Calu3 (cell line): Measurements from ENCODE around the gene CAMK1. TPM values are rescaled to one million over a fixed set of nuclear protein-coding genes. Genes with fewer than 3 reads are reported as not detected.
A peak's percentile ranks its signal among the peaks of the same experiment; 100 is the strongest.

Experiments used
- BruUV-seq: library from RNA; stranded (reverse); fragments of 400-500 nt; replicated peaks from 2 replicates; lab custom pipeline; 2021; lab: Mats Ljungman, UMichigan
- CTCF ChIA-PET: fragments of 300-600 bp; sonication (Branson Sonifier 250); formaldehyde crosslinking; loops from one replicate; lab custom pipeline; 2022; ENCODE audit warnings: antibody characterized with exemption; lab: Charles Lee
- DNase-seq: peaks from one replicate; pipeline ENCODE4 v3.0.0; 2022
- H3K27ac Mint-ChIP-seq: one replicate; pipeline ENCODE4 v1.8.0; 2022; ENCODE audit warnings: mixed read lengths; ENCODE audit not compliant: unreplicated experiment
- H3K27me3 Mint-ChIP-seq: one replicate; pipeline ENCODE4 v1.8.0; 2022; ENCODE audit warnings: mixed read lengths; ENCODE audit not compliant: unreplicated experiment
- H3K36me3 Mint-ChIP-seq: one replicate; pipeline ENCODE4 v1.8.0; 2022; ENCODE audit warnings: mild to moderate bottlenecking, moderate library complexity, mixed read lengths; ENCODE audit not compliant: insufficient read depth, unreplicated experiment
- H3K4me1 Mint-ChIP-seq: one replicate; pipeline ENCODE4 v1.8.0; 2022; ENCODE audit warnings: mild to moderate bottlenecking, low read depth, mixed read lengths; ENCODE audit not compliant: unreplicated experiment
- H3K4me3 Mint-ChIP-seq: one replicate; pipeline ENCODE4 v1.8.0; 2022; ENCODE audit warnings: mild to moderate bottlenecking, low read depth, moderate library complexity, mixed read lengths; ENCODE audit not compliant: unreplicated experiment
- H3K9me3 Mint-ChIP-seq: one replicate; pipeline ENCODE4 v1.8.0; 2022; ENCODE audit warnings: low read depth, mixed read lengths; ENCODE audit not compliant: unreplicated experiment
- intact Hi-C: fragments of 100-400 bp; cut with micrococcal nuclease; formaldehyde crosslinking; loops from one replicate; pipeline ENCODE4 v1.10.0; 2022; ENCODE audit not compliant: unreplicated experiment
- total RNA-seq: library from RNA; stranded (reverse); gene quantifications from 2 replicates; pipeline ENCODE4 v1.2.3, GENCODE V29; 2022
- TF ChIP-seq, protein P1 (sequence below): fragments of 200-600 bp; IDR thresholded peaks from one replicate; pipeline ENCODE4 v1.8.0; 2022; ENCODE audit warnings: antibody characterized with exemption; ENCODE audit not compliant: unreplicated experiment

CAMK1 gene
- total RNA-seq, 1 experiment from 2014 or later: 7.2 TPM

DNA sequence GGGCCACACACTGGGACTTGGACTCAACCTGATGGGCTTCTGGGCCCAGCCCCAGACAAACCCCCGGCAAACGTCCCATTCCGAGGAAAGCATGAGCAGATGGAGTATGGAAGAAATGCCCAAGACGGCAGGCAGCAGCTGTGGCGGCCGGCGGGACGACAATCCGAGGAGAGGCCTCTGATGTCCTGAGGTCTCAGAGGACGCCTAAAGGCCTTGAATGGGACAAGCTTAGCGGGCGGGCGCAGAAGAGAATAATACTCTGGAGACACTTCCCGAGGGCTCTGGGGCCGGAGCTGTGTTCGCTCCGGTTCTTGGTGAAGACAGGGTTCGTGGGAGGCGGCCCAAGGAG lies 20.5 kb downstream of the CAMK1 start:
- BruUV-seq: no TSS peak
- peak overlapping the region; percentile 88 for H3K4me3 Mint-ChIP-seq
- peaks cover 7% of the 10 kb centered on the region for H3K4me1 Mint-ChIP-seq
- DNase-seq: no peak
- intact Hi-C loops: no loop called here
- peak overlapping the region; percentile 76 for H3K27ac Mint-ChIP-seq
- TF ChIP-seq, protein P1, sequence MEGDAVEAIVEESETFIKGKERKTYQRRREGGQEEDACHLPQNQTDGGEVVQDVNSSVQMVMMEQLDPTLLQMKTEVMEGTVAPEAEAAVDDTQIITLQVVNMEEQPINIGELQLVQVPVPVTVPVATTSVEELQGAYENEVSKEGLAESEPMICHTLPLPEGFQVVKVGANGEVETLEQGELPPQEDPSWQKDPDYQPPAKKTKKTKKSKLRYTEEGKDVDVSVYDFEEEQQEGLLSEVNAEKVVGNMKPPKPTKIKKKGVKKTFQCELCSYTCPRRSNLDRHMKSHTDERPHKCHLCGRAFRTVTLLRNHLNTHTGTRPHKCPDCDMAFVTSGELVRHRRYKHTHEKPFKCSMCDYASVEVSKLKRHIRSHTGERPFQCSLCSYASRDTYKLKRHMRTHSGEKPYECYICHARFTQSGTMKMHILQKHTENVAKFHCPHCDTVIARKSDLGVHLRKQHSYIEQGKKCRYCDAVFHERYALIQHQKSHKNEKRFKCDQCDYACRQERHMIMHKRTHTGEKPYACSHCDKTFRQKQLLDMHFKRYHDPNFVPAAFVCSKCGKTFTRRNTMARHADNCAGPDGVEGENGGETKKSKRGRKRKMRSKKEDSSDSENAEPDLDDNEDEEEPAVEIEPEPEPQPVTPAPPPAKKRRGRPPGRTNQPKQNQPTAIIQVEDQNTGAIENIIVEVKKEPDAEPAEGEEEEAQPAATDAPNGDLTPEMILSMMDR: no peak
- CTCF ChIA-PET: interaction anchor here (0.6 to 1.4 kb wide), 5 partner anchors 19 to 369 kb away, joined by 3 to 5 read pairs (median 3); no protein-coding TSS in a partner anchor
- peaks cover 32% of the 10 kb centered on the region for H3K36me3 Mint-ChIP-seq
- H3K27me3 Mint-ChIP-seq: no peaks in the 10 kb centered on the region
- no peaks in the 10 kb centered on the region for H3K9me3 Mint-ChIP-seq

DNA sequence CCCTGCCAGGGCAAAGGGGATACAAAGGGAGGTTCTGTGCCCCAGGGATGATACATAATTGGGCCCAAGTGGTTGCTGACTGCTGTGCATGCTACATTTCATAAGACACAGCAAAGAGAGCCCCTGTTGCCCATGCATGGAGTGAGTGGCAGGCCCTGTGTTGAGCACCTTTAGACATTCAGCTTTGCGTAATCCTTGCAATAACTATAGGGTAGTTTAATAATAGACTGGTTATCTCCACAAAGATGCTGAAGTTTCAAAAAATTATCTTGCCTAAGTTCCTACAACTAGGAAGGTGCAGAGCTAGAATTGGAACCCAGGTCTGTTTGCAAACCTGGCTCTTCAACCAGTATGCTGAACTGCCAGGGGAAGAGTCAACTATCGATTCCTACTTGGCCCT lies 21.7 kb downstream of the CAMK1 start:
- DNase-seq: no peak
- H3K36me3 Mint-ChIP-seq: peaks cover 35% of the 10 kb centered on the region
- intact Hi-C loops: no loop called here
- H3K4me1 Mint-ChIP-seq: peaks cover 7% of the 10 kb centered on the region
- H3K27me3 Mint-ChIP-seq: no peaks in the 10 kb centered on the region
- H3K9me3 Mint-ChIP-seq: no peaks in the 10 kb centered on the region
- BruUV-seq: no TSS peak
- H3K27ac Mint-ChIP-seq: no peak overlapping the region
- TF ChIP-seq, protein P1: no peak
- CTCF ChIA-PET: no interaction called here
- H3K4me3 Mint-ChIP-seq: no peak overlapping the region

DNA sequence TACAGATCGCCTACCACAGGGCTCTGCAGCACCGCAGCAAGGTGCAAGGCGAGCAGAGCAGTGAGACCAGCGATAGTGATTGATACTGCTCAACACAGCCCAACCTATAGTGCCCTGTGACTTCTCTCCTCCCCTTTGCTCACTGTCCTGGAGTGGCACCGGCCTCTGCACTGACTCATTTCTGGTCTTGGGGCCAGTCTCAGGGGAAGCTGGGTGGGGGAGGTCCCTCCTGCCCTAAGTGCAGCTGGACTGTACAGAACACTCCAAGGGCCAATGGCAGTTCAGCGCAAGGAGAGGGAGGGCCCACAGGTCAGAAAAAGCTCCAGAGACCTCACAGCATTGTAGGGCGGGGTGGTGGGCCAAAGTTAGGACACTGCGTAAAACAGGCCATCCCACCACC lies 22.5 kb downstream of the CAMK1 start:
- Mint-ChIP-seq H3K27ac (no peak overlapping the region), H3K9me3 (no peaks in the 10 kb centered on the region), H3K4me3 (no peak overlapping the region), H3K36me3 (peaks cover 35% of the 10 kb centered on the region), H3K27me3 (no peaks in the 10 kb centered on the region), H3K4me1 (peaks cover 7% of the 10 kb centered on the region)
- intact Hi-C loops: no loop called here
- TF ChIP-seq, protein P1: no peak
- CTCF ChIA-PET: no interaction called here
- no TSS peak for BruUV-seq
- no peak for DNase-seq

DNA sequence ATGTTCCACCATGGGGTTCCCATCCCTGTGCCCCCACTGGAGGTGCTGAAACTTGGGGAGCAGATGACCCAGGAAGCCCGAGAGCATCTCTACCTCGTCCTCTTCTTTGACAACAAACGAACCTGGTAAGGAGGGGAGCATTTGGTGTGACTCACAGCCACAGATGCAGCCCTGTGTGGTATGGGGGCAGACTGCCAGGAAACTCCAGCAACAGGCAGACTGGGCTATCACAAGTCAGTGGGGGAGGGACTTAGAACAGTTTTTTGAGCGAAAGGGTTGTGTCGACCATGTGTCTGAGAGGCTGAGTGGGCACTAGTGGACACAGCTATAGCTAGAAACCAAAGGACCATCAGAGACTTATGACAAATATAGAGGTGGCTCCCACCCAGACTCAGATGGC lies 23.4 kb downstream of the CAMK1 start:
- H3K9me3 Mint-ChIP-seq: no peaks in the 10 kb centered on the region
- BruUV-seq: no TSS peak

More for the DNA sequence above, 23.4 kb downstream of the CAMK1 start:
- no peak overlapping the region for H3K27ac Mint-ChIP-seq
- CTCF ChIA-PET: no interaction called here
- no peaks in the 10 kb centered on the region for H3K27me3 Mint-ChIP-seq
- TF ChIP-seq, protein P1: no peak
- H3K36me3 Mint-ChIP-seq: peaks cover 28% of the 10 kb centered on the region
- intact Hi-C loops: no loop called here
- no peak for DNase-seq
- peaks cover 7% of the 10 kb centered on the region for H3K4me1 Mint-ChIP-seq
- H3K4me3 Mint-ChIP-seq: no peak overlapping the region
